GM12891 (cell line): ENCODE results near the gene NT5C3B.

Experiments
- POLR2A ChIP-seq: IDR thresholded peaks from 2 replicates; pipeline ENCODE4 v1.6.1; 2011; ENCODE audit warnings: low read depth, low read length, control low read depth
- POLR2AphosphoS5 ChIP-seq: IDR thresholded peaks from 2 replicates; pipeline ENCODE4 v1.6.1; 2011; ENCODE audit warnings: low read depth, low read length, control low read depth
- POU2F2 ChIP-seq: IDR thresholded peaks from 2 replicates; pipeline ENCODE4 v1.6.1; 2011; ENCODE audit warnings: low read depth, mild to moderate bottlenecking, control low read depth, low read length, moderate library complexity
- TAF1 ChIP-seq: IDR thresholded peaks from 2 replicates; pipeline ENCODE4 v1.6.1; 2011; ENCODE audit warnings: low read depth, low read length, control low read depth

DNA sequence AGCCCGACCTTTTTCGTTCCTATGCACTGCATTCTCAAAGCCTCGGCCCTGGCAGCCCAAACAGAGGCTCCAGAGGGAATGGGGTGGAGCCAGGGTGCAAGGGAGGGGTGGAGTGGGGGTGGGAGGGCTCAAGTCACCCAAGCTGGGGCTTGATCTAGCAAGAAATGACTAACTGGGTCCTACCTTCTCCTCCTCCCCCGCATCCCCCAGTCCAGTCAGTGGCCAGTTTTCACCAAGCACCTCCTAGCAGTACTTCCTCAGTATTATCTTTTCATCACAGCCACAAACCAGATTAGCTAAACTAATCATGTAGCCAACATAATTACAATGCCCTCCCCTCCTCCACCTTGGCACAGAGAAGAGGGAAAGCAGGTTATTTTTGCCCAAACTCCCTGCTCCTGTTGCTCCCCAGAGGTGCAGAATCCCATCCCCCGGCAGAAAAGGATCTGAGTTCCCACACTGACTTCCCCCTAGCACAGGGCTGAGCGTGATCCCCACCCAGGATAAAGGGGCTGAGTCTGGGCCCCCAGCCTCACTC lies 51.8 kb downstream of the NT5C3B start:
- TF ChIP-seq TAF1 (no peak), POLR2AphosphoS5 (no peak), POLR2A (no peak), POU2F2 (no peak)
